Tibial nerve (tissue), 4 donors: ENCODE measurements around the gene RBMS3. TPM values are rescaled to one million over a fixed set of nuclear protein-coding genes. Genes with fewer than 3 reads are reported as not detected.

ENCODE experiments used
- DNase-seq, 2 donors: peaks; one replicate each; pipeline ENCODE4 v3.0.0-alpha.2; 2019; ENCODE audit warnings: low spot score in 2 of 2
- H3K27ac ChIP-seq, 4 donors: fragments of 200-600 bp; sonication (generic) in 3 of 4; one replicate each; pipeline ENCODE4 v1.5.1; 2017 to 2019; ENCODE audit warnings: mild to moderate bottlenecking in 1 of 4
- H3K27me3 ChIP-seq, 2 donors: fragments of 200-600 bp; sonication (generic) in 1 of 2; one replicate each; pipeline versions ENCODE4 v1.5.1 to v1.6.0; 2017 to 2019
- H3K36me3 ChIP-seq, 3 donors: fragments of 200-600 bp; sonication (generic); one replicate each; pipeline ENCODE4 v1.5.1; 2018 to 2019
- H3K4me1 ChIP-seq, 4 donors: fragments of 200-600 bp; sonication (generic) in 3 of 4; one replicate each; pipeline ENCODE4 v1.5.1; 2017 to 2019
- H3K4me3 ChIP-seq, 4 donors: fragments of 200-600 bp; sonication (generic) in 3 of 4; one replicate each; pipeline ENCODE4 v1.5.1; 2017 to 2019; ENCODE audit warnings: mild to moderate bottlenecking in 1 of 4, moderate library complexity in 1 of 4
- H3K9me3 ChIP-seq, 4 donors: fragments of 200-600 bp; sonication (generic) in 3 of 4; one replicate each; pipeline ENCODE4 v1.5.1; 2017 to 2019
- EP300 ChIP-seq, 2 donors: sonication (generic); formaldehyde crosslinking; IDR thresholded peaks; one replicate each; pipeline ENCODE4 v1.6.1; 2017; ENCODE audit warnings: antibody characterized with exemption in 2 of 2, mild to moderate bottlenecking in 1 of 2
- POLR2A ChIP-seq, 2 donors: fragments of 450-650 bp; IDR thresholded peaks; one replicate each; pipeline ENCODE4 v1.6.1; 2017; ENCODE audit warnings: antibody characterized with exemption in 2 of 2, mild to moderate bottlenecking in 2 of 2, moderate library complexity in 2 of 2
- WGBS, 2 donors: methylation state at CpG; one replicate each; pipeline ENCODE4 v1.1.5; 2018; 5-methylcytosine and 5-hydroxymethylcytosine counted together
- total RNA-seq, 4 donors: library from RNA; depleted of rRNA; stranded (reverse); fragments of >200 nt; gene quantifications; one replicate each; pipeline ENCODE4 v1.1.0, GENCODE V29; 2016
- TF ChIP-seq, protein P1 (sequence below), 5 experiments: fragments of 200-600 bp in 3 of 5; fragments of 450-650 bp in 2 of 5; sonication (generic) in 3 of 5; IDR thresholded peaks; one replicate each; pipeline ENCODE4 v1.5.1; 2016 to 2019; ENCODE audit warnings: antibody characterized with exemption in 5 of 5, mild to moderate bottlenecking in 3 of 5, moderate library complexity in 2 of 5

Gene RBMS3
- total RNA-seq, 4 donors from 2014 or later = 157 to 175 (median 161) TPM

DNA sequence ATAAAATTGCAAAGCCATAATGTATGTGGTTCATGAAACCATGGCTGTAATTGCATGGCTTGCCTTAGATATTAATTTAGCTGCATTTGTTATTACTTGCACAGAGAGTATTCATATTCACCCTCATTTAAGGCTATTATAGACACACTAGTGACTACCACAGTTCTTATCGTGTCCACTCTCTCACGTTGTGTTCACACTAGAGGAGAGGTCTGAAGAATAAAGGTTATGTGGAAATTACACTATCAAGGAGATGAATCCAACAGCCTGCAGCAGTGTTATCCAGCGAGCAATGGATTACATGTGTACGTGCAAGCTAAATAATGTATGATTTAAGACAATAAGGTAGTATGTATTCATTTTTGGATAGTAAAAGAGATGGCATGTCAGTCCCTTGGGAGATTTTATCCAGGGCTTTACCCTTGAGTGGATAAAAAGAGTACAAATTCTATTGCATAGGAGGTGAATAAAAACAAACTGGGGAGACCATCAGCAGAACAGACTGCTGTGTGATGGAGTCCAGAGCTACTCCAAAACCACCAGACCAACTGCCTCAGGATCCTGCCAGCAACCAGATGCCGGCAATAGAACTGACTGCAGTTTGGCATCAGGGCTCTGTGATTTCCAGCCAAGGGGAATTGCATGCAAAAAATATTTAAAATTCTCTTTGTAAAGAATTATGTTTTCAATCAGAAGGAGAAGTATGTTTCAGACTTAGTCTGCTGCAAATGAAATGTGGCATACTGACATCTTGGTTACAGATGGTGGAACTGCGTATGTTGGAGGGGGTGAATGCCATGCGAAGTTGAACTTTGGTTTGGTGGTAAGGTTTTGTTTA, 146.6 kb downstream of the RBMS3 start:
- H3K27me3 ChIP-seq = no peaks in the 10 kb centered on the region
- peaks cover 0 to 61% (median 17%) of the 10 kb centered on the region in 4 donors for H3K4me1 ChIP-seq
- TF ChIP-seq, protein P1, sequence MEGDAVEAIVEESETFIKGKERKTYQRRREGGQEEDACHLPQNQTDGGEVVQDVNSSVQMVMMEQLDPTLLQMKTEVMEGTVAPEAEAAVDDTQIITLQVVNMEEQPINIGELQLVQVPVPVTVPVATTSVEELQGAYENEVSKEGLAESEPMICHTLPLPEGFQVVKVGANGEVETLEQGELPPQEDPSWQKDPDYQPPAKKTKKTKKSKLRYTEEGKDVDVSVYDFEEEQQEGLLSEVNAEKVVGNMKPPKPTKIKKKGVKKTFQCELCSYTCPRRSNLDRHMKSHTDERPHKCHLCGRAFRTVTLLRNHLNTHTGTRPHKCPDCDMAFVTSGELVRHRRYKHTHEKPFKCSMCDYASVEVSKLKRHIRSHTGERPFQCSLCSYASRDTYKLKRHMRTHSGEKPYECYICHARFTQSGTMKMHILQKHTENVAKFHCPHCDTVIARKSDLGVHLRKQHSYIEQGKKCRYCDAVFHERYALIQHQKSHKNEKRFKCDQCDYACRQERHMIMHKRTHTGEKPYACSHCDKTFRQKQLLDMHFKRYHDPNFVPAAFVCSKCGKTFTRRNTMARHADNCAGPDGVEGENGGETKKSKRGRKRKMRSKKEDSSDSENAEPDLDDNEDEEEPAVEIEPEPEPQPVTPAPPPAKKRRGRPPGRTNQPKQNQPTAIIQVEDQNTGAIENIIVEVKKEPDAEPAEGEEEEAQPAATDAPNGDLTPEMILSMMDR (IDR thresholded peaks at IDR 0.05) = no peak
- TF ChIP-seq POLR2A (IDR thresholded peaks at IDR 0.05) (no peak), EP300 (IDR thresholded peaks at IDR 0.05) (no peak)
- no peak overlapping the region for H3K4me3 ChIP-seq
- H3K27ac ChIP-seq = no peak overlapping the region
- no peak for DNase-seq
- WGBS, 2 donors = 70 to 80% methylated on average over 7 of the region's 7 CpGs
- H3K9me3 ChIP-seq = no peaks in the 10 kb centered on the region
- no peaks in the 10 kb centered on the region for H3K36me3 ChIP-seq

DNA sequence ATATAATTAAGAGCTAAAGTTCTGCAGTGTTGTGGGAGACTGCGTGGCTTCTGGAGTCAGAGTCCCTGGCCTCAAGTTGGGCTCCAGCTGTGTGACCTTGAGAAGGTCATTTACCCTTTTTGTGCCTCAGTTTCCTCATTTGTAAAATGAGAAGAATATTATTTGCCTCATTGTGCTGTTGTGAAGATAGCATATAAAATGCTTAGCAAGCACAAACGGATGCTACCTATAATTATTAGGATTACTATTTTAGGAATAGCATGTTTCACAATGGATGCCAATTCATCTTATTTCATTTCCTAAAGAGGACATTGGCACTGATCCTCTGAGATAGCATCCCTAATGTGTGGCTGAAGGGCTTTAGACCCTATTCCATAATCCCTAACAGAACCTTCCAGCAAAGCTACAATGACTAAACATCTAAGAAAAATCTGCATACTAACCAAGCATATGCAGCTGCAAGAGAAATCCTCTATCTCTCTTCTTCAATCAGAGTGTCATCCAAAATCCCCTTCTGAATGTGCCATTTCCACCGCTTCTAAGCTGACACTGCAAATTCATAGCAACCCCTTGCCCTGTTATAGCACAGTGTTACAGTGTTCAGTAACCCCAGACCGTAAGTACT, 148.3 kb downstream of the RBMS3 start:
- WGBS, 2 donors = 32 to 48% methylated on average over 4 of the region's 4 CpGs
- Histone ChIP-seq H3K4me1 (peaks cover 0 to 68% (median 17%) of the 10 kb centered on the region in 4 donors), H3K27ac (peak overlapping the region in 2 of 4 donors; percentile 34 to 43), H3K36me3 (no peaks in the 10 kb centered on the region), H3K27me3 (no peaks in the 10 kb centered on the region), H3K9me3 (no peaks in the 10 kb centered on the region), H3K4me3 (no peak overlapping the region)
- no peak for DNase-seq
- TF ChIP-seq EP300 (IDR thresholded peaks at IDR 0.05) = no peak
- TF ChIP-seq POLR2A (IDR thresholded peaks at IDR 0.05) = no peak
- TF ChIP-seq, protein P1 (IDR thresholded peaks at IDR 0.05) = no peak

DNA sequence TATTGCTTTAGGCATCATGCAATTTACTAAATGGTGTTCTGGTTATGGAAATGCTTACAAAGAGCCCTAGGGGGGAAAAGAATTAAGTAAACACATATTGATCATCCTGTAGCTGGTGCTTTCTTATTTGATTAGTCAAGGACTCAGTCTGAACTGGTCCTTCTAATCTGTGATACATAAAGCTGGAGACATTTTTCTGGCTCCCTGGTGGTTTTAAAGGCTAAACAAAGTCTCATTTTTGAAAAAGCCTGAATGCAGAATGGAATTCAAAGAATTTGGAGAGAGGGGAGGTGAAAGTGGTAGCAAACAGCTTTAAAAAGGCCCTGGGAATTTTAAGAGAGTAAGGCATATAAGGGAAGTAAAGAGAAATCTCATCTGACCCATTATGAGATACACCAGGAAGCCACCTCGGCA, 149.7 kb downstream of the RBMS3 start:
- WGBS, 2 donors = 9 to 11% methylated on average over 1 of the region's 1 CpG
- peaks cover 0 to 12% (median 0%) of the 10 kb centered on the region in 3 donors for H3K36me3 ChIP-seq

DNA sequence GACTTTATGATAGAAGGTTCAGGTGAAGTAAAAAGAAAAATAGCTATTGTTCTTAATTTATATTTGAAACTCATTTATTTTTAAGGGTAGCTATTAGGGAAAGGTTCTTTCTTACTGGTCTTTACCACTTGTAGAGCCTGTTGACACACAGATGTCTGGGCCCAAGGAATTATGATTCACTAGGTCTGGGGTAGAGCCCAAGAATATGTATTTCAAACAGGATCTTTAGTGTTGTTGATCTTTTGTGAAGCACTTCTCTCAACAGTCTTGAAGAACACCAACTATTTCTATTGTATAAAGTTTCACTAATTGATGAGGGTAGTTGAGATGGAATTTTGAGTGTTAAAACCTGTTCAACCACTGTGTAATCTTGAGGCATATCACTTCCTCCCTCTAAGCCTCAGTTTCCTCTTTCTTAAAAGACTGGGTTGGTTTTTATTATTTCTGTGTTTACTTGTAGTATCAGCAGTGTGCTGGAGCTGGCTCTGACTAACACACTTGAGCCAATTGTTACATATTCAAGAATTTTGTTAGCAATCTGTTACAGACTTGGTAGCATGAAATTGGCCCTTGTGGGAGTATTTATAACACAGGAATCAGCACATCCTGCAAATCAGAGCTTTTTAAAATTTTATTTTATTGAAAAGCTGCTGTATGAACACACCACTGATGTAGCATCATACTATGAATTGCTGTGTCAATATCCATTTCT, 155.9 kb downstream of the RBMS3 start:
- H3K27me3 ChIP-seq = no peaks in the 10 kb centered on the region
- no peaks in the 10 kb centered on the region for H3K9me3 ChIP-seq
- H3K4me1 ChIP-seq = peaks cover 0 to 42% (median 0%) of the 10 kb centered on the region in 4 donors
- DNase-seq = no peak
- TF ChIP-seq EP300 (IDR thresholded peaks at IDR 0.05) (no peak), POLR2A (IDR thresholded peaks at IDR 0.05) (no peak)
- TF ChIP-seq, protein P1 (IDR thresholded peaks at IDR 0.05) = no peak
- no peak overlapping the region for H3K4me3 ChIP-seq
- H3K36me3 ChIP-seq = peaks cover 0 to 14% (median 0%) of the 10 kb centered on the region in 3 donors
- peak overlapping the region in 2 of 4 donors; percentile 30 to 36 for H3K27ac ChIP-seq

More for the DNA sequence above, 149.7 kb downstream of the RBMS3 start:
- DNase-seq = no peak
- Histone ChIP-seq H3K27me3 (no peaks in the 10 kb centered on the region), H3K4me1 (peaks cover 0 to 68% (median 16%) of the 10 kb centered on the region in 4 donors), H3K4me3 (no peak overlapping the region), H3K9me3 (no peaks in the 10 kb centered on the region), H3K27ac (peak overlapping the region in 2 of 4 donors; percentile 31 to 50)
- TF ChIP-seq, protein P1 (IDR thresholded peaks at IDR 0.05) = no peak
- TF ChIP-seq POLR2A (IDR thresholded peaks at IDR 0.05) (no peak), EP300 (IDR thresholded peaks at IDR 0.05) (no peak)
